Measurements from ENCODE around the gene FAM200A. TPM values are rescaled to one million over a fixed set of nuclear protein-coding genes. Genes with fewer than 3 reads are reported as not detected.

FAM200A gene
- total and polyA plus RNA-seq, 2 of the 13 experiments (the other 11 are each of a cell fraction or from before 2014, with no cell fraction given), result 4.7 to 6.3 TPM

- TF ChIP-seq ZBTB37 (CRISPR knock-in tag; IDR thresholded peaks at IDR 0.05) (no peak), ZNF616 (CRISPR knock-in tag; IDR thresholded peaks at IDR 0.05; ENCODE audit: low read depth) (no peak), RARG (CRISPR knock-in tag; IDR thresholded peaks at IDR 0.05; ENCODE audit: low read depth) (no peak), NFATC3 (CRISPR knock-in tag; IDR thresholded peaks at IDR 0.05) (no peak; the same call in 1 of the 2 replicates), ZNF382 (CRISPR knock-in tag; IDR thresholded peaks at IDR 0.05; ENCODE audit: borderline replicate concordance) (no peak), ZNF773 (CRISPR knock-in tag; IDR thresholded peaks at IDR 0.05; ENCODE audit: borderline replicate concordance) (no peak), HIVEP1 (CRISPR knock-in tag; IDR thresholded peaks at IDR 0.05) (peak; percentile 64), ZNF142 (CRISPR knock-in tag; IDR thresholded peaks at IDR 0.05) (no peak; the same call in 1 of the 2 replicates), FOXA3 (CRISPR knock-in tag; IDR thresholded peaks at IDR 0.05) (no peak), STAT6 (CRISPR knock-in tag; IDR thresholded peaks at IDR 0.05; ENCODE audit: borderline replicate concordance) (0 out of 2 replicates have a peak, but pooled peaks have one; percentile 59), HBP1 (CRISPR knock-in tag; IDR thresholded peaks at IDR 0.05; ENCODE audit: low read depth) (0 out of 2 replicates have a peak, but pooled peaks have one; percentile 21), SOX5 (CRISPR knock-in tag; IDR thresholded peaks at IDR 0.05; ENCODE audit: borderline replicate concordance) (no peak; the same call in 1 of the 2 replicates), TBX3 (IDR thresholded peaks at IDR 0.05; ENCODE audit: borderline replicate concordance) (no peak)
Measured at GRCh38 chr7:99558306-99559174, 6.6 kb upstream of the FAM200A start, which contains the start of gene ZNF655 (continued).

Measured in HepG2 (cell line).